ENCODE measurements around the gene IDNK.

GRCh38 chr9:83628540-83628939 is 5.6 kb downstream of the IDNK start:
- TF ChIP-seq EZH2 (IDR thresholded peaks at IDR 0.05; ENCODE audit: insufficient read depth, poor library complexity, severe bottlenecking) (no peak), EZH2phosphoT487 (IDR thresholded peaks at IDR 0.05; ENCODE audit: insufficient read depth, low read depth) (no peak)

All from GM23248 (cell line).